Loucy (cell line): Measurements from ENCODE around the gene CLSTN1.

Experiments used
- EZH2phosphoT487 ChIP-seq: fragments of 200-600 bp; IDR thresholded peaks from 2 replicates; pipeline ENCODE4 v1.6.1; 2018; ENCODE audit warnings: antibody characterized with exemption, mild to moderate bottlenecking, moderate library complexity, borderline replicate concordance
- TF ChIP-seq, protein P1 (sequence below): fragments of 200-600 bp; sonication (generic); conservative IDR thresholded peaks from 2 replicates; pipeline ENCODE4 v1.5.1; 2014; ENCODE audit warnings: mild to moderate bottlenecking, antibody characterized with exemption, low read length

DNA sequence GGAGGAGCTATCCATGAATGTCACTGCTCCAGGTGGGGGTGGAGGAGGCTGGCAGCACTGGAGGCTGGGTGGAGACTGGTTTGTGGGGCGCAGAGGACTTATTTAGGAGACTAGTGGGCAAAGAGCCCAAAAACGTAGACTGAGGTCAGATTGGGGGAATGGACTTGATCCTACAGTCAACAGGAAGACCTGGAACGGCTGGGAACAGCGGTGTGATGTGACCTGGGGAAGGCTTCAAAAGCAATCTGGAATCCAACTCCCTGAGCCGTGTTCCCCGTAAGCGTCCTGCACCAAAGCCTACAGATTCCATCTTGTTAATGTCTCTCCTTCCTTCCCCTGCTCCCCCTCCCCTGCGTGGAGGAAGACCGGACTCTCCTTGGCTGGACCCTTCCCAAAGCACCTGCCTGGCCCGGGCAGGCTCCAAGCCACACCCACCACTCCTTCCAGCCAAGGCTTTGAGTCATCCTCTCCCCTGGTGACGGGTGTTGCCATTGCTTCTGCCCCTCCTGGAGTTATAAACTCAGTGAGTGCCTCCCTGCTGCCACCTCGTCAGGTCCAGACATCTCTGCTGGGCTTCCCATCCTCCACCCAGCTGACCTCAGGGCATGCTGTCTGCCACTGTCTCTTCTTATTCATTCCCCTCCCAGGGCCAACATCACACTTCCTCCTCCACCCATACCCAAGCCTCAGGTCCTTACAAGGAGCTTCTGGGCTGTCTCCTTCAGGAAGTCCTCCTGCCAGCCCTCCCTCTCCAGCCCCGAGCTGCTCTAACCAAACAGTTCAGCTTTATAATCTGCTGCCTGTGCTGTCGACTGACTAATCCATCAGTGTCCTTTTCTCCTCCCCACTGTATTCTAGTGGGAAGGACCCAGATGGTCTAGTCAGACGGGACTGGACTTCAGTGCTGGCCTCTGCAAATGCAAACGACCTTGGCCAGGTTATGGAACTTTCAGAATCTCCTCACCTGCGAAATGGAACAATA lies 1.6 kb upstream of the CLSTN1 start:
- TF ChIP-seq, protein P1, sequence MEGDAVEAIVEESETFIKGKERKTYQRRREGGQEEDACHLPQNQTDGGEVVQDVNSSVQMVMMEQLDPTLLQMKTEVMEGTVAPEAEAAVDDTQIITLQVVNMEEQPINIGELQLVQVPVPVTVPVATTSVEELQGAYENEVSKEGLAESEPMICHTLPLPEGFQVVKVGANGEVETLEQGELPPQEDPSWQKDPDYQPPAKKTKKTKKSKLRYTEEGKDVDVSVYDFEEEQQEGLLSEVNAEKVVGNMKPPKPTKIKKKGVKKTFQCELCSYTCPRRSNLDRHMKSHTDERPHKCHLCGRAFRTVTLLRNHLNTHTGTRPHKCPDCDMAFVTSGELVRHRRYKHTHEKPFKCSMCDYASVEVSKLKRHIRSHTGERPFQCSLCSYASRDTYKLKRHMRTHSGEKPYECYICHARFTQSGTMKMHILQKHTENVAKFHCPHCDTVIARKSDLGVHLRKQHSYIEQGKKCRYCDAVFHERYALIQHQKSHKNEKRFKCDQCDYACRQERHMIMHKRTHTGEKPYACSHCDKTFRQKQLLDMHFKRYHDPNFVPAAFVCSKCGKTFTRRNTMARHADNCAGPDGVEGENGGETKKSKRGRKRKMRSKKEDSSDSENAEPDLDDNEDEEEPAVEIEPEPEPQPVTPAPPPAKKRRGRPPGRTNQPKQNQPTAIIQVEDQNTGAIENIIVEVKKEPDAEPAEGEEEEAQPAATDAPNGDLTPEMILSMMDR = no peak
- no peak for TF ChIP-seq EZH2phosphoT487
